Measurements from ENCODE around the gene TTC16. TPM values are rescaled to one million over a fixed set of nuclear protein-coding genes. Genes with fewer than 3 reads are reported as not detected.

TTC16 gene
- total RNA-seq, 1 experiment from 2014 or later: not detected

DNA sequence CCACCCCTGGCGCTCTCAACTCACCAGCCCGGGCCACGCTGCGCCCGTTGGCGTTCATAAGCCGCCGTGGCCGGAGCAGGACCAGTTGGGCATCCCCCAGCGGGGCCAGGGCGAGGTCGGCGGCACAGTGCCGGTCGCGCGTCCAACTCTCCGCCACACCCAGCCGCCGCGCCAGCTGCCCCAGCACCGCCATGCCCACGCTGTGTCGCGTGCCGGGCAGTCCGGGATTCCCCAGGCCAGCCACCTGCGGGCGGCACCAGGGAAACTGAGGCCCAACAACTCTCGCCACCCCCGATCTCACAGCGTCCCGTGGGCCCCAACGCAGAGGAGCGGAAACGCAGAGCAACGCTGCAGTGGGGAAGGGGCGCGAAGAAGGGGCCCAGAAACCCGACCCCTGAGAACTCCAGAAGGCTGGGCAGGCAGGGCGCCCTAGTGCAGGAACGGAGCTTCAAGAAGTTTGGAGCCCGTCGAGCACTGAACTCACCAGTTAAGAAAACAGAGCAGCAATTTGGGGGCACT is 869 bp upstream of the TTC16 start:
- Histone ChIP-seq H3K4ac (ENCODE audit: low read depth, low read length) (no peak overlapping the region), H3K23ac (ENCODE audit: insufficient read length, low read depth, low read length) (no peak overlapping the region), H3K9me3 (ENCODE audit: control insufficient read depth, low read depth, low read length) (no peaks in the 10 kb centered on the region), H2BK5ac (ENCODE audit: insufficient read length, low read length) (no peak overlapping the region), H3K79me2 (ENCODE audit: insufficient read depth, low read length) (no peaks in the 10 kb centered on the region), H2AK5ac (ENCODE audit: insufficient read length, low read length) (no peak overlapping the region), H3K56ac (ENCODE audit: insufficient read length, low read depth, low read length) (no peak overlapping the region), H3K9ac (ENCODE audit: extremely low read depth, insufficient read length, low read length) (no peak overlapping the region), H3K14ac (ENCODE audit: insufficient read depth, low read length) (peak overlapping the region; percentile 27; the same call in 1 of the 2 replicates), H2AFZ (ENCODE audit: low read length) (no peak overlapping the region), H2BK15ac (ENCODE audit: low read depth, low read length) (no peak overlapping the region), H3K18ac (ENCODE audit: insufficient read length, low read depth, low read length) (peak overlapping the region; percentile 39), H2BK20ac (ENCODE audit: low read depth, low read length, poor library complexity, severe bottlenecking) (no peak overlapping the region), H2BK12ac (ENCODE audit: insufficient read length, low read depth, low read length) (no peak overlapping the region), H4K20me1 (ENCODE audit: control insufficient read depth, insufficient read depth, insufficient read length) (no peaks in the 10 kb centered on the region), H3K79me1 (ENCODE audit: insufficient read depth, low read depth, low read length, poor library complexity, severe bottlenecking) (no peaks in the 10 kb centered on the region), H4K5ac (ENCODE audit: insufficient read length, low read depth, low read length) (no peak overlapping the region), H3K27ac (ENCODE audit: insufficient read length, low read depth, low read length) (no peak overlapping the region), H4K91ac (ENCODE audit: insufficient read length, low read depth, low read length) (no peak overlapping the region), H3K27me3 (ENCODE audit: insufficient read depth, low read length) (no peaks in the 10 kb centered on the region), H3K4me1 (ENCODE audit: insufficient read depth, low read length) (no peaks in the 10 kb centered on the region; the same call in 1 of the 2 replicates), H2BK120ac (ENCODE audit: low read depth, low read length, poor library complexity, severe bottlenecking) (no peak overlapping the region), H3K4me2 (ENCODE audit: insufficient read depth, insufficient read length, low read length) (peak overlapping the region; percentile 54), H3T11ph (ENCODE audit: low read length) (no peak overlapping the region), H3K23me2 (ENCODE audit: insufficient read length, low read depth, low read length, poor library complexity, severe bottlenecking) (peaks cover 13% of the 10 kb centered on the region), H4K8ac (replicated peaks; ENCODE audit: insufficient read length, low read depth, low read length) (no peak overlapping the region)
- Mint-ChIP-seq H3K4me3 (peak overlapping the region; percentile 89 to 98), H3K27ac (peak overlapping the region in 1 of 3 experiments; percentile 93; a peak in 1 of 7 replicates), H3K4me1 (peaks cover 24 to 33% of the 10 kb centered on the region in 2 experiments), H3K36me3 (ENCODE audit: insufficient read depth in 1 of 3, low read depth in 3 of 3) (no peaks in the 10 kb centered on the region; a peak in 1 of 7 replicates), H3K27me3 (ENCODE audit: low read depth) (peaks cover 7% of the 10 kb centered on the region), H3K9me3 (no peaks in the 10 kb centered on the region)
- TF ChIP-seq, protein P1, sequence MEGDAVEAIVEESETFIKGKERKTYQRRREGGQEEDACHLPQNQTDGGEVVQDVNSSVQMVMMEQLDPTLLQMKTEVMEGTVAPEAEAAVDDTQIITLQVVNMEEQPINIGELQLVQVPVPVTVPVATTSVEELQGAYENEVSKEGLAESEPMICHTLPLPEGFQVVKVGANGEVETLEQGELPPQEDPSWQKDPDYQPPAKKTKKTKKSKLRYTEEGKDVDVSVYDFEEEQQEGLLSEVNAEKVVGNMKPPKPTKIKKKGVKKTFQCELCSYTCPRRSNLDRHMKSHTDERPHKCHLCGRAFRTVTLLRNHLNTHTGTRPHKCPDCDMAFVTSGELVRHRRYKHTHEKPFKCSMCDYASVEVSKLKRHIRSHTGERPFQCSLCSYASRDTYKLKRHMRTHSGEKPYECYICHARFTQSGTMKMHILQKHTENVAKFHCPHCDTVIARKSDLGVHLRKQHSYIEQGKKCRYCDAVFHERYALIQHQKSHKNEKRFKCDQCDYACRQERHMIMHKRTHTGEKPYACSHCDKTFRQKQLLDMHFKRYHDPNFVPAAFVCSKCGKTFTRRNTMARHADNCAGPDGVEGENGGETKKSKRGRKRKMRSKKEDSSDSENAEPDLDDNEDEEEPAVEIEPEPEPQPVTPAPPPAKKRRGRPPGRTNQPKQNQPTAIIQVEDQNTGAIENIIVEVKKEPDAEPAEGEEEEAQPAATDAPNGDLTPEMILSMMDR (conservative IDR thresholded peaks at IDR 0.05): no peak
- WGBS (ENCODE audit: extremely low coverage, insufficient read length, low lambda C conversion rate): no CpG with 5 or more reads among the region's 44 CpGs
- DNase-seq: no peak
